K562 (cell line): ENCODE measurements around the gene CTSD. TPM values are rescaled to one million over a fixed set of nuclear protein-coding genes. Genes with fewer than 3 reads are reported as not detected.

Source experiments
- BACH1 ChIP-seq: fragments of 200-800 bp; sonication (Bioruptor generic); IDR thresholded peaks from 2 replicates; pipeline ENCODE4 v1.6.1; 2016; ENCODE audit warnings: missing genetic modification characterization, missing compliant biosample characterization
- COPS2 ChIP-seq: fragments of 450-650 bp; conservative IDR thresholded peaks from 2 replicates; pipeline ENCODE4 v1.6.1; 2016; ENCODE audit warnings: mild to moderate bottlenecking, moderate library complexity
- ILK ChIP-seq: fragments of 450-650 bp; IDR thresholded peaks from 2 replicates; pipeline ENCODE4 v1.6.1; 2016; ENCODE audit warnings: missing genetic modification characterization, low read depth, mild to moderate bottlenecking, missing compliant biosample characterization, moderate library complexity, borderline replicate concordance
- MAZ ChIP-seq, 2 experiments: fragments of 450-650 bp in 1 of 2; sonication (generic) in 1 of 2; formaldehyde crosslinking; IDR thresholded peaks in 1 of 2; conservative IDR thresholded peaks in 1 of 2; 2 replicates each; pipeline versions ENCODE4 v1.4.0 to v1.5.0; 2020; ENCODE audit warnings: mild to moderate bottlenecking in 1 of 2, missing genetic modification reagents in 1 of 2
- STAT5A ChIP-seq: IDR thresholded peaks from 2 replicates; pipeline ENCODE4 v1.6.1; 2012; ENCODE audit warnings: low read length, inconsistent platforms, borderline replicate concordance
- ZNF24 ChIP-seq: fragments of 450-650 bp; IDR thresholded peaks from 2 replicates; pipeline ENCODE4 v1.6.1; 2016
- ZNF263 ChIP-seq: sonication (generic); formaldehyde crosslinking; IDR thresholded peaks from 2 replicates; pipeline ENCODE4 v1.8.0; 2022; ENCODE audit warnings: mild to moderate bottlenecking, missing genetic modification reagents, borderline replicate concordance
- ZNF77 ChIP-seq: fragments of 250-450 bp; sonication (Bioruptor Pico); IDR thresholded peaks from 2 replicates; pipeline ENCODE4 v1.5.0; 2020
- polyA plus RNA-seq, 8 experiments: library from polyadenylated mRNA; depleted of rRNA in 4 of 8; stranded (reverse) in 5 of 8; unstranded in 3 of 8; fragments of >200 nt; fragmentation: Nextera tagmentation in 2 of 8; fragmentation: Illumina TruSeq in 1 of 8; extraction: Ambion mirVana in 2 of 8; extraction: Trizol in 1 of 8; gene quantifications; 2 replicates each; pipeline versions ENCODE4 v1.2.1 to v1.2.3, GENCODE V29; 2011 to 2014; ENCODE audit warnings: inconsistent platforms in 1 of 8, missing spikeins in 1 of 8
- total RNA-seq, 7 experiments: library from RNA; depleted of rRNA in 6 of 7; stranded (reverse); fragments of >200 nt in 6 of 7; fragmentation: Illumina TruSeq in 2 of 7; extraction: Trizol in 2 of 7; gene quantifications; 2 replicates each; pipeline versions ENCODE4 v1.2.1 to v1.2.3, GENCODE V29; 2011 to 2021; ENCODE audit warnings: low replicate concordance in 1 of 7
- TF ChIP-seq, protein P1 (sequence below), 2 experiments: fragments of 450-650 bp in 1 of 2; sonication (generic) in 1 of 2; formaldehyde crosslinking in 1 of 2; IDR thresholded peaks; 2 replicates each; pipeline versions ENCODE4 v1.7.1 to v1.9.0; 2016 to 2022; ENCODE audit warnings: inconsistent platforms in 1 of 2, mild to moderate bottlenecking in 1 of 2, missing genetic modification reagents in 1 of 2
- TF ChIP-seq, protein P2 (sequence below): fragments of 200-800 bp; sonication (Bioruptor generic); IDR thresholded peaks from 2 replicates; pipeline ENCODE4 v1.6.1; 2016; ENCODE audit warnings: missing genetic modification characterization, missing compliant biosample characterization

CTSD gene
- total and polyA plus RNA-seq, 9 of the 15 experiments (the other 6 are each of a cell fraction or from before 2014, with no cell fraction given) = 1.0 to 112 (median 40.9) TPM

DNA sequence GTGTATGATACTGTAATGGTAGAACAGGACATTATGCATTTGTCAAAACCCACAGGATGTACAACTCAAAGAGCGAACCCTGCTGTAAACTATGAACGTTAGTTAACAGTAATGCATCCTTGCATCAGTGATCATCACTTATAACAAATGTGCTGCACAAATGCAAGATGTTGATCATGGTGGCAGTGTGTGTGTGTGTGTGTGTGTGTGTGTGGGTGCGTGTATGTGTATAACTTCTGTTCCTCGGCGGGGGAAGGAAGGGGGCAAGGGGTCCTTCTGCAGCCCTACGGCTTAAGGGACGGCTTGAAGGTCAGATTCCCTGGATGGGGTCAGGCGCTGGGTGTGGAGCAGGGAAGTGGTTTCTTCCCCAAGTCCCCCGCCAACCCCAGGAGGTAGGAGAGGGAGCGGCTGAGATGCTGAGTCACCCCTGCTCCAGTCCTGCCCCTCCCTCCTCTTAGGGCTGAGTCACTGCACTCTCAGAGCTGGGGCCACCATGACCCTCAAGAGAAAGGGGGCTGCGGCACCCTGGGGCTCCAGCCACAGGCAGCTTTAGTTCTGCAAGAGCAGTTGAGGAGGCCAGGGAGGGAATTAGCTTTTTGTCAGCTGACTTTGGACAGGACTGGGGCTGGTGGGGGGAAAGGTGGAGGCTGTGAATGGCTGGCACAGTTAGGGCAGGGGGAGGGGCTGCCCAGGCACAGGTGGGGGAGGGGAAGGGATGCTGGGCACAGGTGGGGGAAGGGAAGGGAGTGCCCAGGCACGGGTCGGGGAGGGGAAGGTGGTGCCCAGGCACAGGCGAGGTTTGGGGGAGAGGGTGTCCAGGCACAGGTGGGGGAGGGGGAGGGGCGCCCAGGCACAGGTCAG, 8.8 kb upstream of the CTSD start (continued):
- TF ChIP-seq, protein P1, sequence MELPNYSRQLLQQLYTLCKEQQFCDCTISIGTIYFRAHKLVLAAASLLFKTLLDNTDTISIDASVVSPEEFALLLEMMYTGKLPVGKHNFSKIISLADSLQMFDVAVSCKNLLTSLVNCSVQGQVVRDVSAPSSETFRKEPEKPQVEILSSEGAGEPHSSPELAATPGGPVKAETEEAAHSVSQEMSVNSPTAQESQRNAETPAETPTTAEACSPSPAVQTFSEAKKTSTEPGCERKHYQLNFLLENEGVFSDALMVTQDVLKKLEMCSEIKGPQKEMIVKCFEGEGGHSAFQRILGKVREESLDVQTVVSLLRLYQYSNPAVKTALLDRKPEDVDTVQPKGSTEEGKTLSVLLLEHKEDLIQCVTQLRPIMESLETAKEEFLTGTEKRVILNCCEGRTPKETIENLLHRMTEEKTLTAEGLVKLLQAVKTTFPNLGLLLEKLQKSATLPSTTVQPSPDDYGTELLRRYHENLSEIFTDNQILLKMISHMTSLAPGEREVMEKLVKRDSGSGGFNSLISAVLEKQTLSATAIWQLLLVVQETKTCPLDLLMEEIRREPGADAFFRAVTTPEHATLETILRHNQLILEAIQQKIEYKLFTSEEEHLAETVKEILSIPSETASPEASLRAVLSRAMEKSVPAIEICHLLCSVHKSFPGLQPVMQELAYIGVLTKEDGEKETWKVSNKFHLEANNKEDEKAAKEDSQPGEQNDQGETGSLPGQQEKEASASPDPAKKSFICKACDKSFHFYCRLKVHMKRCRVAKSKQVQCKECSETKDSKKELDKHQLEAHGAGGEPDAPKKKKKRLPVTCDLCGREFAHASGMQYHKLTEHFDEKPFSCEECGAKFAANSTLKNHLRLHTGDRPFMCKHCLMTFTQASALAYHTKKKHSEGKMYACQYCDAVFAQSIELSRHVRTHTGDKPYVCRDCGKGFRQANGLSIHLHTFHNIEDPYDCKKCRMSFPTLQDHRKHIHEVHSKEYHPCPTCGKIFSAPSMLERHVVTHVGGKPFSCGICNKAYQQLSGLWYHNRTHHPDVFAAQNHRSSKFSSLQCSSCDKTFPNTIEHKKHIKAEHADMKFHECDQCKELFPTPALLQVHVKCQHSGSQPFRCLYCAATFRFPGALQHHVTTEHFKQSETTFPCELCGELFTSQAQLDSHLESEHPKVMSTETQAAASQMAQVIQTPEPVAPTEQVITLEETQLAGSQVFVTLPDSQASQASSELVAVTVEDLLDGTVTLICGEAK (IDR thresholded peaks at IDR 0.05) = 0 out of 2 replicates have a peak, but pooled peaks have one; percentile 56
- TF ChIP-seq, protein P1 (CRISPR knock-in tag; IDR thresholded peaks at IDR 0.05) = no peak
- TF ChIP-seq, protein P2, sequence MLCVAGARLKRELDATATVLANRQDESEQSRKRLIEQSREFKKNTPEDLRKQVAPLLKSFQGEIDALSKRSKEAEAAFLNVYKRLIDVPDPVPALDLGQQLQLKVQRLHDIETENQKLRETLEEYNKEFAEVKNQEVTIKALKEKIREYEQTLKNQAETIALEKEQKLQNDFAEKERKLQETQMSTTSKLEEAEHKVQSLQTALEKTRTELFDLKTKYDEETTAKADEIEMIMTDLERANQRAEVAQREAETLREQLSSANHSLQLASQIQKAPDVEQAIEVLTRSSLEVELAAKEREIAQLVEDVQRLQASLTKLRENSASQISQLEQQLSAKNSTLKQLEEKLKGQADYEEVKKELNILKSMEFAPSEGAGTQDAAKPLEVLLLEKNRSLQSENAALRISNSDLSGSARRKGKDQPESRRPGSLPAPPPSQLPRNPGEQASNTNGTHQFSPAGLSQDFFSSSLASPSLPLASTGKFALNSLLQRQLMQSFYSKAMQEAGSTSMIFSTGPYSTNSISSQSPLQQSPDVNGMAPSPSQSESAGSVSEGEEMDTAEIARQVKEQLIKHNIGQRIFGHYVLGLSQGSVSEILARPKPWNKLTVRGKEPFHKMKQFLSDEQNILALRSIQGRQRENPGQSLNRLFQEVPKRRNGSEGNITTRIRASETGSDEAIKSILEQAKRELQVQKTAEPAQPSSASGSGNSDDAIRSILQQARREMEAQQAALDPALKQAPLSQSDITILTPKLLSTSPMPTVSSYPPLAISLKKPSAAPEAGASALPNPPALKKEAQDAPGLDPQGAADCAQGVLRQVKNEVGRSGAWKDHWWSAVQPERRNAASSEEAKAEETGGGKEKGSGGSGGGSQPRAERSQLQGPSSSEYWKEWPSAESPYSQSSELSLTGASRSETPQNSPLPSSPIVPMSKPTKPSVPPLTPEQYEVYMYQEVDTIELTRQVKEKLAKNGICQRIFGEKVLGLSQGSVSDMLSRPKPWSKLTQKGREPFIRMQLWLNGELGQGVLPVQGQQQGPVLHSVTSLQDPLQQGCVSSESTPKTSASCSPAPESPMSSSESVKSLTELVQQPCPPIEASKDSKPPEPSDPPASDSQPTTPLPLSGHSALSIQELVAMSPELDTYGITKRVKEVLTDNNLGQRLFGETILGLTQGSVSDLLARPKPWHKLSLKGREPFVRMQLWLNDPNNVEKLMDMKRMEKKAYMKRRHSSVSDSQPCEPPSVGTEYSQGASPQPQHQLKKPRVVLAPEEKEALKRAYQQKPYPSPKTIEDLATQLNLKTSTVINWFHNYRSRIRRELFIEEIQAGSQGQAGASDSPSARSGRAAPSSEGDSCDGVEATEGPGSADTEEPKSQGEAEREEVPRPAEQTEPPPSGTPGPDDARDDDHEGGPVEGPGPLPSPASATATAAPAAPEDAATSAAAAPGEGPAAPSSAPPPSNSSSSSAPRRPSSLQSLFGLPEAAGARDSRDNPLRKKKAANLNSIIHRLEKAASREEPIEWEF (CRISPR knock-in tag) = no peak
- TF ChIP-seq BACH1 (tag) (peak; percentile 99), ILK (tag) (no peak), ZNF77 (CRISPR knock-in tag) (no peak), STAT5A (no peak), COPS2 (no peak), ZNF263 (CRISPR knock-in tag) (no peak), MAZ (CRISPR knock-in tag; conservative IDR thresholded peaks at IDR 0.05 in 1 of 2, IDR thresholded peaks at IDR 0.05 in 1 of 2) (peak; percentile 97 to 98), ZNF24 (no peak)
